Sigmoid colon (tissue), 4 donors: Measurements from ENCODE around the gene AP4M1.

Source experiments
- EP300 ChIP-seq, 4 donors: sonication (generic); formaldehyde crosslinking; IDR thresholded peaks; one replicate each; pipeline ENCODE4 v1.6.1; 2017; ENCODE audit warnings: antibody characterized with exemption in 4 of 4
- POLR2A ChIP-seq, 2 donors: fragments of 450-650 bp; IDR thresholded peaks; one replicate each; pipeline ENCODE4 v1.6.1; 2016; ENCODE audit warnings: antibody characterized with exemption in 2 of 2, mild to moderate bottlenecking in 2 of 2, moderate library complexity in 2 of 2

- TF ChIP-seq POLR2A (IDR thresholded peaks at IDR 0.05) (no peak), EP300 (IDR thresholded peaks at IDR 0.05) (no peak)
Measured at GRCh38 chr7:100157334-100158228, 56.1 kb downstream of the AP4M1 start.
